Peyer's patch (tissue), 4 donors: ENCODE data around the gene EIF4A3. TPM values are rescaled to one million over a fixed set of nuclear protein-coding genes. Genes with fewer than 3 reads are reported as not detected.

Experiments used
- DNase-seq, 3 donors: peaks; one replicate each; pipeline ENCODE4 v3.0.0-alpha.2; 2017 to 2019
- H3K27ac ChIP-seq, 4 donors: fragments of 200-600 bp; sonication (generic); one replicate each; pipeline ENCODE4 v1.5.1; 2016 to 2019
- H3K27me3 ChIP-seq, 2 donors: fragments of 200-600 bp; sonication (generic); one replicate each; pipeline ENCODE4 v1.5.1; 2019
- H3K36me3 ChIP-seq, 3 donors: fragments of 200-600 bp; sonication (generic); one replicate each; pipeline ENCODE4 v1.5.1; 2016 to 2019
- H3K4me1 ChIP-seq, 4 donors: fragments of 200-600 bp; sonication (generic); one replicate each; pipeline ENCODE4 v1.5.1; 2016 to 2019
- H3K4me3 ChIP-seq, 4 donors: fragments of 200-600 bp; sonication (generic); 1 replicate in 3 of 4; 2 replicates in 1 of 4; pipeline ENCODE4 v1.5.1; 2016 to 2019; ENCODE audit warnings: mild to moderate bottlenecking in 1 of 4
- H3K9me3 ChIP-seq, 4 donors: fragments of 200-600 bp; sonication (generic); one replicate each; pipeline ENCODE4 v1.5.1; 2016 to 2019; ENCODE audit warnings: mild to moderate bottlenecking in 1 of 4
- POLR2A ChIP-seq, 2 donors: fragments of 450-650 bp; IDR thresholded peaks; one replicate each; pipeline ENCODE4 v1.5.1; 2017; ENCODE audit warnings: antibody characterized with exemption in 2 of 2, mild to moderate bottlenecking in 2 of 2, moderate library complexity in 2 of 2
- total RNA-seq, 4 donors: library from RNA; depleted of rRNA; stranded (reverse); fragments of >200 nt; gene quantifications; one replicate each; pipeline ENCODE4 v1.1.0, GENCODE V29; 2016
- TF ChIP-seq, protein P1 (sequence below), 6 experiments: fragments of 450-650 bp in 4 of 6; fragments of 200-600 bp in 2 of 6; sonication (generic) in 1 of 6; IDR thresholded peaks; one replicate each; pipeline ENCODE4 v1.5.1; 2017 to 2019; ENCODE audit warnings: antibody characterized with exemption in 6 of 6, mild to moderate bottlenecking in 3 of 6, moderate library complexity in 1 of 6

The EIF4A3 gene
- total RNA-seq, 4 donors from 2014 or later: 29.0 to 66.8 (median 46.1) TPM

DNA sequence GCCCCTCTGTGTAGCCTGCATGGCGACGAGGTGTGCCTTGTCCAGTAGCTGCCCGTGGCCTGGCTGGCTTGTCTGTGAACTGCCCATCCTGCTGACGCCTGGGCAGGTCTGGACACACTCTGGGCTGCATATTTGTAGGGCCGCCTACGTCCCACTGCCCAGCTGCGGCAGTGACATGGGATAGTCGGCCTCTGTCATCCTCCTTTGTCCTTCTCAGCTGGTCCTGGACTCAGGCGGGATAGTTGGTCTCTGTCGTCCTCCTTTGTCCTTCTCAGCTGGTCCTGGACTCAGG, 37.4 kb upstream of the EIF4A3 start:
- Histone ChIP-seq H3K4me3 (no peak overlapping the region), H3K36me3 (no peaks in the 10 kb centered on the region), H3K9me3 (no peaks in the 10 kb centered on the region), H3K27ac (no peak overlapping the region), H3K27me3 (no peaks in the 10 kb centered on the region), H3K4me1 (no peaks in the 10 kb centered on the region)
- DNase-seq: no peak
- TF ChIP-seq, protein P1, sequence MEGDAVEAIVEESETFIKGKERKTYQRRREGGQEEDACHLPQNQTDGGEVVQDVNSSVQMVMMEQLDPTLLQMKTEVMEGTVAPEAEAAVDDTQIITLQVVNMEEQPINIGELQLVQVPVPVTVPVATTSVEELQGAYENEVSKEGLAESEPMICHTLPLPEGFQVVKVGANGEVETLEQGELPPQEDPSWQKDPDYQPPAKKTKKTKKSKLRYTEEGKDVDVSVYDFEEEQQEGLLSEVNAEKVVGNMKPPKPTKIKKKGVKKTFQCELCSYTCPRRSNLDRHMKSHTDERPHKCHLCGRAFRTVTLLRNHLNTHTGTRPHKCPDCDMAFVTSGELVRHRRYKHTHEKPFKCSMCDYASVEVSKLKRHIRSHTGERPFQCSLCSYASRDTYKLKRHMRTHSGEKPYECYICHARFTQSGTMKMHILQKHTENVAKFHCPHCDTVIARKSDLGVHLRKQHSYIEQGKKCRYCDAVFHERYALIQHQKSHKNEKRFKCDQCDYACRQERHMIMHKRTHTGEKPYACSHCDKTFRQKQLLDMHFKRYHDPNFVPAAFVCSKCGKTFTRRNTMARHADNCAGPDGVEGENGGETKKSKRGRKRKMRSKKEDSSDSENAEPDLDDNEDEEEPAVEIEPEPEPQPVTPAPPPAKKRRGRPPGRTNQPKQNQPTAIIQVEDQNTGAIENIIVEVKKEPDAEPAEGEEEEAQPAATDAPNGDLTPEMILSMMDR (IDR thresholded peaks at IDR 0.05): no peak
- TF ChIP-seq POLR2A (IDR thresholded peaks at IDR 0.05): no peak

GRCh38 chr17:80183581-80184422, 36.9 kb upstream of the EIF4A3 start:
- Histone ChIP-seq H3K27ac (no peak overlapping the region), H3K9me3 (no peaks in the 10 kb centered on the region), H3K36me3 (no peaks in the 10 kb centered on the region), H3K27me3 (no peaks in the 10 kb centered on the region), H3K4me3 (no peak overlapping the region), H3K4me1 (no peaks in the 10 kb centered on the region)
- DNase-seq: no peak
- TF ChIP-seq, protein P1 (IDR thresholded peaks at IDR 0.05): no peak

DNA sequence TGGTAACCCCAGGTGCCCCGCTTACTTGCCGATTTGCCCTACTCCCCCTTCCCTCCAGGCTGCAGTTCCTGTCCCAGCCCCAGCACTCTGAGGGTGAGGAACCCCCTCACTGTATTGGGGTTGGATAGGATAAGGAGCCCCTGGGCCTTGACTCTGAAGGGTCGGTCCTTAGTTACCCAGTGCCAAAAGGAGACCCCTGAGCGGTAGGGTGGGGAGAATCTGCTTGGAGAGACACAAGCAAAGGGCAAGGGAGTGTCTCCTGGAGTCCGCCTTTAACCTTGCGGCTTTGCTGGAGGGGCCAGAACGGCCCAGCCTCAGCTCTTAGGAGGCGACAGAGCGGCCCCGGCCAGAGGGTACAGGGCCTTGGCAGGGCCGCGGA, 35.9 kb upstream of the EIF4A3 start:
- Histone ChIP-seq H3K4me1 (no peaks in the 10 kb centered on the region), H3K36me3 (no peaks in the 10 kb centered on the region), H3K27ac (no peak overlapping the region), H3K9me3 (no peaks in the 10 kb centered on the region), H3K27me3 (no peaks in the 10 kb centered on the region), H3K4me3 (no peak overlapping the region)
- DNase-seq: no peak
- no peak for TF ChIP-seq POLR2A (IDR thresholded peaks at IDR 0.05)
- TF ChIP-seq, protein P1 (IDR thresholded peaks at IDR 0.05): no peak

GRCh38 chr17:80182118-80182844, 35.4 kb upstream of the EIF4A3 start:
- no peak for DNase-seq

DNA sequence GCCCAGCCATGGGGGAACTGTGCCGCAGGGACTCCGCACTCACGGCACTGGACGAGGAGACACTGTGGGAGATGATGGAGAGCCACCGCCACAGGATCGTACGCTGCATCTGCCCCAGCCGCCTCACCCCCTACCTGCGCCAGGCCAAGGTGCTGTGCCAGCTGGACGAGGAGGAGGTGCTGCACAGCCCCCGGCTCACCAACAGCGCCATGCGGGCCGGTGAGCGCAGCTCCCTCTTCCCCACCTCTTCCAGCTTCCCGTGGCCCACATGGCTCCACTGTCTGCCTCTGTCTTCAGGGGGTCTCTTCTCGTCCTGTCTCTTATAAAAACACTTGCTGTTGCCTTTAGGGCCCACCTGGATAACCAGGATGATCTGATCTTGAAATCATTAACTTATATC, 34.5 kb upstream of the EIF4A3 start:
- Histone ChIP-seq H3K9me3 (no peaks in the 10 kb centered on the region), H3K36me3 (no peaks in the 10 kb centered on the region), H3K4me3 (no peak overlapping the region), H3K4me1 (no peaks in the 10 kb centered on the region), H3K27me3 (no peaks in the 10 kb centered on the region), H3K27ac (no peak overlapping the region)
- TF ChIP-seq POLR2A (IDR thresholded peaks at IDR 0.05): no peak
- TF ChIP-seq, protein P1 (IDR thresholded peaks at IDR 0.05): no peak
- DNase-seq: no peak

More at GRCh38 chr17:80182118-80182844, 35.4 kb upstream of the EIF4A3 start:
- Histone ChIP-seq H3K27me3 (no peaks in the 10 kb centered on the region), H3K4me3 (no peak overlapping the region), H3K36me3 (no peaks in the 10 kb centered on the region), H3K9me3 (no peaks in the 10 kb centered on the region), H3K4me1 (no peaks in the 10 kb centered on the region), H3K27ac (no peak overlapping the region)
- TF ChIP-seq, protein P1 (IDR thresholded peaks at IDR 0.05): no peak
- no peak for TF ChIP-seq POLR2A (IDR thresholded peaks at IDR 0.05)
